GM18505 (cell line): ENCODE results near the gene NOC4L.
"Not testable (repeated sequence)": the region's sequence is repeated elsewhere in the genome, so short reads cannot be mapped to it uniquely, and the experiment has no call there.

Experiments
- ATAC-seq: cut with Tn5 transposase; IDR thresholded peaks from one replicate; pipeline ENCODE4 v1.9.1; 2021; ENCODE audit not compliant: unreplicated experiment
- POLR2A ChIP-seq: IDR thresholded peaks from 4 replicates; pipeline ENCODE4 v1.6.1; 2011; ENCODE audit warnings: borderline replicate concordance; ENCODE audit not compliant: insufficient read depth, insufficient read length; ENCODE audit errors: extremely low read depth

The NOC4L gene

GRCh38 chr12:132141976-132142678 lies 2.1 kb upstream of the NOC4L start:
- ATAC-seq, result no peak
- TF ChIP-seq POLR2A, result no peak

- no peak for TF ChIP-seq POLR2A
- no peak for ATAC-seq
Measured at GRCh38 chr12:132142679-132143335, 1.4 kb upstream of the NOC4L start.

DNA sequence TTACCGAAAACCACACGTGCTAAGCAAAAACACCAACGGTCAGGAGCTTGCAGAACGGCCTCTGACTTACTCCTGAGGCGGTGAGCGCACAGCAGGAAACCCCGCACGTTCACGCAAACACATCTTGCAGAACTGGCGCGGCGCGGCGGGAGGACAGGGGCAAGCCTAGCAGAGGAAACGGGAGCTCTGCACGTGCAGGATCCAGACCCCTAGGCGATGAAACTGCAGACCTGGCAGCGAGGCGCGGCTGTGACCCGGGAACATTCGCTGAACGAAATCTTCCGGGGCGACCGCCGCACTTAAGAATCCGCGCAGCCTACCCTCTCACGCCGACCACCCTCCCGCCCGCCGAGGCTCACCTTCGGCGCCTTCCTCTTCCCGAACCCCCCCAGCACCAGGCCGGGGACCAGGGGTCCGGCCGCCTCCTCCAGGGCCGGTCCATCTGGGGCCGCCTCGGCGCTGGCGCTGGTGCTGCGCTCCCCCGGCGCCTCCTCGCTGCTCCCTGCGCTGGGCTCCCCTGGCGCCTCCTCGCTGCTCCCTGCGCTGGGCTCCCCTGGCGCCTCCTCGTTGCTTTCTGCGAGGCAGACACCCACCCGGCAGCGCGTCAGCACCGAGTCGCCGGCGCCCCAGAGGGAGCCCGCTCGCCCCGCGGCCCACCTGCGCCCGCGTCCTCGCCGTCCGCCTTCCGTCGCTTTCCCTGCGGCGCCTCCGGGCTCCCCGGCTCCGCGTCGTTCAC lies 753 bp upstream of the NOC4L start:
- TF ChIP-seq POLR2A, result no peak
- ATAC-seq, result peak; percentile 30

- no peak for TF ChIP-seq POLR2A
- no peak for ATAC-seq
Measured at GRCh38 chr12:132144810-132145168, 532 bp downstream of the NOC4L start.

DNA sequence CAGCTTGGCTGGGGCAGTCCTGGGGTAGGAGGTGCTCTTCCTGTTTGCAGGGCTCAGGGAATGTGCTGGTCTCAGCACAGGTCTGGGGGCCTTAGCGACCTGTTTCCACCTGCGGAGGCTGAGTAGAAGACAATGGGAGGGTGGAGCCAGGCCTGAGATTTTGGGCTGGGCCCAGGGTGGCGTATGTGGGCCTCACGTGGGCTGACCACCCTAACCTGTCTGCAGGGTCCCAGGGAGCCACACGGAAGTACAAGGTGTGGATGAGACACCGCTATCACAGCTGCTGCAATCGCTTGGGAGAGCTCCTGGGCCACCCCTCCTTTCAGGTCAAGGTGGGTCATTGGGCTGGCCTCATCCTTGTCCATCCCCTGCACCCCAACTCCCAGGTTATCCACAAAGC lies 1.1 kb downstream of the NOC4L start:
- no peak for ATAC-seq
- TF ChIP-seq POLR2A, result no peak

- ATAC-seq, result no peak
- no peak for TF ChIP-seq POLR2A
Measured at GRCh38 chr12:132146098-132146497, 1.8 kb downstream of the NOC4L start.

- no peak for ATAC-seq
- TF ChIP-seq POLR2A, result no peak
Measured at GRCh38 chr12:132146772-132147422, 2.6 kb downstream of the NOC4L start.

- TF ChIP-seq POLR2A, result no peak
- ATAC-seq, result no peak
Measured at GRCh38 chr12:132147423-132148367, 3.4 kb downstream of the NOC4L start.

DNA sequence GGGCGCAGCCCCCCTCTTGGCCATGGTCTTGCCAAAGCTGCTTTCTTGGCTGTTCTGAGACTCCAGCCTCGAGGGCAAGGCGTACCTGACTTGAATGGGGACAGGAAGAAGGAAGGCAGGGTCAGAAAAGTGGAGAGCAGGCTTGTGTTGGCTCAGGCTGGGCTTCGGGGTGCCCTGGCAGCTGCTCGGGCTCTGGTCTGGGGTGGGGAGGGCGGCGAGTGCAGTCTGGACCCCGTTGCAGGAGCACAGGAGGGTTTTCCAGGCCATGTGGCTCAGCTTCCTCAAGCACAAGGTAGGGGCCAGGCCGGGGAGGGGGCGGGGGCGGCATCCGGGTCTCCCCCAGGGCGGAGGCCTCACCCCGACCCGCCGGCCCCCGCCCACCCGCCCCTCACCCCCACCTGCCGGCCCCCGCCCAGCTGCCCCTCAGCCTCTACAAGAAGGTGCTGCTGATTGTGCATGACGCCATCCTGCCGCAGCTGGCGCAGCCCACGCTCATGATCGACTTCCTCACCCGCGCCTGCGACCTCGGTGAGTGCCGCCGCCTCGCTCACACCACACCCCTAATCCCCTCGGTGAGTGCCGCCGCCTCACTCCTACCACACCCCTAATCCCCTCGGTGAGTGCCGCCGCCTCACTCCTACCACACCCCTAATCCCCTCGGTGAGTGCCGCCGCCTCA lies 4.2 kb downstream of the NOC4L start:
- ATAC-seq, result no peak
- no peak for TF ChIP-seq POLR2A

- not testable (repeated sequence) for ATAC-seq
Measured at GRCh38 chr12:132149526-132149925, 5.3 kb downstream of the NOC4L start.

GRCh38 chr12:132150780-132151144 lies 6.5 kb downstream of the NOC4L start:
- no peak for TF ChIP-seq POLR2A
- ATAC-seq, result no peak

DNA sequence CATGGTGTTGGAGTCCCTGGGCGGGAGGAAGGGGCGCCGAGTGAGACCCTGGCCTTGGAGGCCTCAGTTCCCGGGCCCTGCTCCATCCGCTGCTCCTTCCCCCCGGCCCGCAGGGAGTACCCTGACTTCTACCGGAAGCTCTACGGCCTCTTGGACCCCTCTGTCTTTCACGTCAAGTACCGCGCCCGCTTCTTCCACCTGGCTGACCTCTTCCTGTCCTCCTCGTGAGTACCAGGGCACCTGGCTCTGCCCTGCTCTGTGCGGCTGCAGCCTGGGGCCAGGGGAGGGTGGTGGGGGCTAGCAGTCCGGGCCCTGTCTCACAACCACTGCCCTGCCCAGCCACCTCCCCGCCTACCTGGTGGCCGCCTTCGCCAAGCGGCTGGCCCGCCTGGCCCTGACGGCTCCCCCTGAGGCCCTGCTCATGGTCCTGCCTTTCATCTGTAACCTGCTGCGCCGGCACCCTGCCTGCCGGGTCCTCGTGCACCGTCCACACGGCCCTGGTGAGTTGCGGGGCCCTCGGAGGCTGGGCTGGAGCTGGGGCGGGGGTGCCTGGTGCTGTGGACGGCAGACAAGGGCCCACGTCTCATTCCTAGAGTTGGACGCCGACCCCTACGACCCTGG lies 7.0 kb downstream of the NOC4L start:
- no peak for TF ChIP-seq POLR2A
- no peak for ATAC-seq

GRCh38 chr12:132151766-132152410 lies 7.6 kb downstream of the NOC4L start:
- no peak for ATAC-seq
- TF ChIP-seq POLR2A, result no peak
